Measurements from ENCODE around the gene DLGAP1. TPM values are rescaled to one million over a fixed set of nuclear protein-coding genes. Genes with fewer than 3 reads are reported as not detected.

Gene DLGAP1
- total RNA-seq, 1 experiment from 2014 or later: 23.0 TPM

- TF ChIP-seq, protein P1, sequence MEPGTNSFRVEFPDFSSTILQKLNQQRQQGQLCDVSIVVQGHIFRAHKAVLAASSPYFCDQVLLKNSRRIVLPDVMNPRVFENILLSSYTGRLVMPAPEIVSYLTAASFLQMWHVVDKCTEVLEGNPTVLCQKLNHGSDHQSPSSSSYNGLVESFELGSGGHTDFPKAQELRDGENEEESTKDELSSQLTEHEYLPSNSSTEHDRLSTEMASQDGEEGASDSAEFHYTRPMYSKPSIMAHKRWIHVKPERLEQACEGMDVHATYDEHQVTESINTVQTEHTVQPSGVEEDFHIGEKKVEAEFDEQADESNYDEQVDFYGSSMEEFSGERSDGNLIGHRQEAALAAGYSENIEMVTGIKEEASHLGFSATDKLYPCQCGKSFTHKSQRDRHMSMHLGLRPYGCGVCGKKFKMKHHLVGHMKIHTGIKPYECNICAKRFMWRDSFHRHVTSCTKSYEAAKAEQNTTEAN (CRISPR knock-in tag; IDR thresholded peaks at IDR 0.05): no peak
- TF ChIP-seq, protein P2, sequence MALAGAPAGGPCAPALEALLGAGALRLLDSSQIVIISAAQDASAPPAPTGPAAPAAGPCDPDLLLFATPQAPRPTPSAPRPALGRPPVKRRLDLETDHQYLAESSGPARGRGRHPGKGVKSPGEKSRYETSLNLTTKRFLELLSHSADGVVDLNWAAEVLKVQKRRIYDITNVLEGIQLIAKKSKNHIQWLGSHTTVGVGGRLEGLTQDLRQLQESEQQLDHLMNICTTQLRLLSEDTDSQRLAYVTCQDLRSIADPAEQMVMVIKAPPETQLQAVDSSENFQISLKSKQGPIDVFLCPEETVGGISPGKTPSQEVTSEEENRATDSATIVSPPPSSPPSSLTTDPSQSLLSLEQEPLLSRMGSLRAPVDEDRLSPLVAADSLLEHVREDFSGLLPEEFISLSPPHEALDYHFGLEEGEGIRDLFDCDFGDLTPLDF (CRISPR knock-in tag; IDR thresholded peaks at IDR 0.05): no peak
- TF ChIP-seq, protein P3, sequence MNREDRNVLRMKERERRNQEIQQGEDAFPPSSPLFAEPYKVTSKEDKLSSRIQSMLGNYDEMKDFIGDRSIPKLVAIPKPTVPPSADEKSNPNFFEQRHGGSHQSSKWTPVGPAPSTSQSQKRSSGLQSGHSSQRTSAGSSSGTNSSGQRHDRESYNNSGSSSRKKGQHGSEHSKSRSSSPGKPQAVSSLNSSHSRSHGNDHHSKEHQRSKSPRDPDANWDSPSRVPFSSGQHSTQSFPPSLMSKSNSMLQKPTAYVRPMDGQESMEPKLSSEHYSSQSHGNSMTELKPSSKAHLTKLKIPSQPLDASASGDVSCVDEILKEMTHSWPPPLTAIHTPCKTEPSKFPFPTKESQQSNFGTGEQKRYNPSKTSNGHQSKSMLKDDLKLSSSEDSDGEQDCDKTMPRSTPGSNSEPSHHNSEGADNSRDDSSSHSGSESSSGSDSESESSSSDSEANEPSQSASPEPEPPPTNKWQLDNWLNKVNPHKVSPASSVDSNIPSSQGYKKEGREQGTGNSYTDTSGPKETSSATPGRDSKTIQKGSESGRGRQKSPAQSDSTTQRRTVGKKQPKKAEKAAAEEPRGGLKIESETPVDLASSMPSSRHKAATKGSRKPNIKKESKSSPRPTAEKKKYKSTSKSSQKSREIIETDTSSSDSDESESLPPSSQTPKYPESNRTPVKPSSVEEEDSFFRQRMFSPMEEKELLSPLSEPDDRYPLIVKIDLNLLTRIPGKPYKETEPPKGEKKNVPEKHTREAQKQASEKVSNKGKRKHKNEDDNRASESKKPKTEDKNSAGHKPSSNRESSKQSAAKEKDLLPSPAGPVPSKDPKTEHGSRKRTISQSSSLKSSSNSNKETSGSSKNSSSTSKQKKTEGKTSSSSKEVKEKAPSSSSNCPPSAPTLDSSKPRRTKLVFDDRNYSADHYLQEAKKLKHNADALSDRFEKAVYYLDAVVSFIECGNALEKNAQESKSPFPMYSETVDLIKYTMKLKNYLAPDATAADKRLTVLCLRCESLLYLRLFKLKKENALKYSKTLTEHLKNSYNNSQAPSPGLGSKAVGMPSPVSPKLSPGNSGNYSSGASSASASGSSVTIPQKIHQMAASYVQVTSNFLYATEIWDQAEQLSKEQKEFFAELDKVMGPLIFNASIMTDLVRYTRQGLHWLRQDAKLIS (CRISPR knock-in tag; IDR thresholded peaks at IDR 0.05; ENCODE audit: borderline replicate concordance): no peak
- TF ChIP-seq IRF2 (CRISPR knock-in tag; IDR thresholded peaks at IDR 0.05; ENCODE audit: borderline replicate concordance, low read depth): no peak
Measured at GRCh38 chr18:3450799-3451182, 1004.3 kb downstream of the DLGAP1 start (continued).

DNA sequence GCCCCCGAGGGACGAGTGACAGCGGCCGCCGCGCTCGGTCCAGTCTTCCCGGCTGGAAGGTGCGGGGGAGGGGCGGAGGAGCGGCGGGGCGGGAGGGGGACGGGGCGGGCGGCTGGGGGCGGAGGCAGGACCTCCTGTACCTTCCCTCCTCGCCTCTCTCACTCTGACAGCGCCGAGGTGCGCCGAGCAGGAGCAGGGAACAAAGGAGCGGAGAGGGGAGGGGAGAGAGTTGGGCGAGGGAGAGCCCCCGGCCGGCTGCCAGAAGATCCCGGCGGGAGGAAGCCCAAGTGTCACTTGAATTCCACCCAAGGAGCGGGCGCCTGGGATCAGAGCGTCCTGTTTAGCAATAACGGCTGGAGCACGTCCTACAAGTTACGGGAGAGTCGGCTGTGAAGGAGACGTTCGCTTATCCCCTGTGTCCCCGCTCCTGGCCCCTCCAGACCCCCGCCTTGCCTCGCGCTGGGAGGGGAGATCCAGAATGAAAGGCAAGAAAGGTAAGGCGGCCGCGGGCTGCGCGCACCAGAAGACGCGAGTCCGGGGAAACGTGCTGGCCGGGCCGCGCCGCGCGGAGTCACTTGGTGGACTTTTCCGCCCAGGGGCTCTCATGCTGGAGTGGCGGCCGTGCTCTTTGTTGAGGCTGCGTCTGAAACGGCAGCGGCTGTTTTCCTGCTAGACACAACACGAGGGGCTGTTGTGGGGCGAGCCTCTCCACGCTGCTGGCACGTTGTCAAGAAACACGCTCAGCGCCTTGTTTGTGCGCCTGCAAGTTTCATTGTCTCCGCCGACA is 1004.9 kb downstream of the DLGAP1 start, which contains the start of gene TGIF1:
Gene TGIF1, plus strand, starts transcription at position 161 of the 787 bp plus-strand sequence. Its CDS starts 318 bp downstream, at position 479.
- DNase-seq (ENCODE audit: low spot score): peak; percentile 79
- Mint-ChIP-seq H3K27ac (peak within 1 kb of the TSS; percentile 91), H3K9me3 (no peaks in the 10 kb centered on the region), H3K27me3 (ENCODE audit: low read depth) (no peaks in the 10 kb centered on the region), H3K4me3 (peak within 1 kb of the TSS; percentile 96), H3K4me1 (peaks cover 42% of the 10 kb centered on the region), H3K36me3 (peaks cover 29% of the 10 kb centered on the region)
- ChIA-PET POLR2A (interaction anchor here (1.0 to 1.3 kb wide), 2 partner anchors 153 kb away, joined by 3 to 5 read pairs; no protein-coding TSS in a partner anchor), CTCF (no interaction called here)
- no peak for TF ChIP-seq SOX15 (CRISPR knock-in tag; IDR thresholded peaks at IDR 0.05)
- TF ChIP-seq JUN (CRISPR knock-in tag; IDR thresholded peaks at IDR 0.05): peak; percentile 76; the same call in 1 of the 2 replicates
- TF ChIP-seq ZNF219 (CRISPR knock-in tag; IDR thresholded peaks at IDR 0.05; ENCODE audit: borderline replicate concordance): 0 out of 2 replicates have a peak, but pooled peaks have one; percentile 41
- 0 out of 2 replicates have a peak, but pooled peaks have one; percentile 29 for TF ChIP-seq TP53 (CRISPR knock-in tag; IDR thresholded peaks at IDR 0.05)
- TF ChIP-seq USF1 (CRISPR knock-in tag; IDR thresholded peaks at IDR 0.05): peak; percentile 32; the same call in 1 of the 2 replicates
- no peak for TF ChIP-seq TEAD1 (CRISPR knock-in tag; IDR thresholded peaks at IDR 0.05)
- TF ChIP-seq IRF2 (CRISPR knock-in tag; IDR thresholded peaks at IDR 0.05; ENCODE audit: borderline replicate concordance, low read depth): no peak
- peak; percentile 25; the same call in 1 of the 2 replicates for TF ChIP-seq MYBL2 (CRISPR knock-in tag; IDR thresholded peaks at IDR 0.05)
- peak; percentile 35 for ATAC-seq

GRCh38 chr18:3449512-3450011 is 1005.5 kb downstream of the DLGAP1 start:
- peaks cover 29% of the 10 kb centered on the region for H3K36me3 Mint-ChIP-seq
- H3K27ac Mint-ChIP-seq: peak overlapping the region; percentile 70; the same call in 1 of the 2 replicates
- H3K27me3 Mint-ChIP-seq (ENCODE audit: low read depth): no peaks in the 10 kb centered on the region
- ATAC-seq: peak; percentile 4
- peak; percentile 80 for DNase-seq (ENCODE audit: low spot score)
- peak overlapping the region; percentile 83 for H3K4me3 Mint-ChIP-seq
- no peaks in the 10 kb centered on the region for H3K9me3 Mint-ChIP-seq
- POLR2A ChIA-PET: interaction anchor here (1.0 to 1.6 kb wide), 3 partner anchors 152 to 156 kb away, joined by 3 to 6 read pairs (median 5); no protein-coding TSS in a partner anchor
- CTCF ChIA-PET: interaction anchor here (1.3 to 2.1 kb wide), 2 partner anchors 145 to 174 kb away, joined by 3 to 11 read pairs; no protein-coding TSS in a partner anchor
- H3K4me1 Mint-ChIP-seq: peaks cover 41% of the 10 kb centered on the region
- no peak for TF ChIP-seq SMAD4 (CRISPR knock-in tag; IDR thresholded peaks at IDR 0.05)
- TF ChIP-seq ZNF263 (CRISPR knock-in tag; IDR thresholded peaks at IDR 0.05; ENCODE audit: low read depth): no peak
- TF ChIP-seq CDX4 (CRISPR knock-in tag; IDR thresholded peaks at IDR 0.05; ENCODE audit: borderline replicate concordance): no peak
- TF ChIP-seq, protein P1 (CRISPR knock-in tag; IDR thresholded peaks at IDR 0.05): 0 out of 2 replicates have a peak, but pooled peaks have one; percentile 57
- TF ChIP-seq MYBL2 (CRISPR knock-in tag; IDR thresholded peaks at IDR 0.05): peak; percentile 7; the same call in 1 of the 2 replicates
- TF ChIP-seq ZNF317 (CRISPR knock-in tag; IDR thresholded peaks at IDR 0.05; ENCODE audit: borderline replicate concordance, low read depth): no peak
- TF ChIP-seq CREB1 (CRISPR knock-in tag; IDR thresholded peaks at IDR 0.05): no peak
- TF ChIP-seq, protein P4, sequence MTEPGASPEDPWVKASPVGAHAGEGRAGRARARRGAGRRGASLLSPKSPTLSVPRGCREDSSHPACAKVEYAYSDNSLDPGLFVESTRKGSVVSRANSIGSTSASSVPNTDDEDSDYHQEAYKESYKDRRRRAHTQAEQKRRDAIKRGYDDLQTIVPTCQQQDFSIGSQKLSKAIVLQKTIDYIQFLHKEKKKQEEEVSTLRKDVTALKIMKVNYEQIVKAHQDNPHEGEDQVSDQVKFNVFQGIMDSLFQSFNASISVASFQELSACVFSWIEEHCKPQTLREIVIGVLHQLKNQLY (CRISPR knock-in tag; IDR thresholded peaks at IDR 0.05): no peak
- TF ChIP-seq E2F5 (CRISPR knock-in tag; IDR thresholded peaks at IDR 0.05): 0 out of 2 replicates have a peak, but pooled peaks have one; percentile 26
- no peak for TF ChIP-seq ESRRA (CRISPR knock-in tag; IDR thresholded peaks at IDR 0.05; ENCODE audit: borderline replicate concordance)

Measured in WTC11 (cell line).